HEK293 (cell line): ENCODE data around the gene DENND1A.

Source experiments
- CTCF ChIA-PET: fragments of 350-600 bp; formaldehyde crosslinking; extraction: SDS; loops from one replicate; lab custom pipeline; 2021; ENCODE audit warnings: antibody characterized with exemption; lab: Yijun Ruan, JAX
- POLR2A ChIA-PET: fragments of 300-600 bp; formaldehyde crosslinking; extraction: SDS; loops from one replicate; lab custom pipeline; 2020; ENCODE audit warnings: antibody characterized with exemption, inconsistent platforms; lab: Yijun Ruan, JAX
- H3K27ac ChIP-seq: fragments of 200-500 bp; sonication (Bioruptor generic); 2 replicates; pipeline ENCODE4 v1.5.1; 2014; ENCODE audit warnings: low read depth, low read length, control low read depth, inconsistent platforms; ENCODE audit errors: extremely low read depth
- H3K36me3 ChIP-seq, 2 experiments: fragments of 200-500 bp in 1 of 2; sonication (Bioruptor generic) in 1 of 2; 1 replicate in 1 of 2; 2 replicates in 1 of 2; pipeline ENCODE4 v1.5.1; 2014 to 2017; ENCODE audit warnings: inconsistent platforms in 2 of 2, low read length in 2 of 2; ENCODE audit not compliant: control insufficient read depth in 2 of 2, insufficient read depth in 1 of 2
- H3K4me1 ChIP-seq: fragments of 200-500 bp; sonication (Bioruptor generic); 2 replicates; pipeline ENCODE4 v1.5.1; 2014; ENCODE audit warnings: mild to moderate bottlenecking, low read length, inconsistent platforms; ENCODE audit not compliant: control insufficient read depth, insufficient read depth
- H3K4me3 ChIP-seq: 2 replicates; pipeline ENCODE4 v1.5.1; 2011; ENCODE audit warnings: low read depth, mild to moderate bottlenecking, control low read depth, low read length, moderate library complexity
- H3K9me3 ChIP-seq: fragments of 200-500 bp; sonication (Bioruptor generic); 2 replicates; pipeline ENCODE4 v1.5.1; 2014; ENCODE audit warnings: low read depth, low read length, inconsistent platforms; ENCODE audit not compliant: control insufficient read depth, insufficient read depth
- GLIS1 ChIP-seq: fragments of 450-650 bp; formaldehyde crosslinking; IDR thresholded peaks from 2 replicates; pipeline ENCODE4 v1.5.1; 2016; ENCODE audit warnings: missing biosample characterization, missing genetic modification characterization
- IKZF3 ChIP-seq: fragments of 450-650 bp; IDR thresholded peaks from 2 replicates; pipeline ENCODE4 v1.5.0; 2018; ENCODE audit warnings: missing biosample characterization, mild to moderate bottlenecking, missing genetic modification characterization, moderate library complexity
- MYNN ChIP-seq: fragments of 450-650 bp; formaldehyde crosslinking; IDR thresholded peaks from 2 replicates; pipeline ENCODE4 v1.5.1; 2016; ENCODE audit warnings: missing biosample characterization, missing genetic modification characterization, borderline replicate concordance
- SP7 ChIP-seq: fragments of 450-650 bp; formaldehyde crosslinking; IDR thresholded peaks from 2 replicates; pipeline ENCODE4 v1.5.1; 2016; ENCODE audit warnings: missing biosample characterization, missing genetic modification characterization
- YY1 ChIP-seq: fragments of 450-650 bp; formaldehyde crosslinking; IDR thresholded peaks from 2 replicates; pipeline ENCODE4 v1.5.1; 2018; ENCODE audit warnings: missing biosample characterization, missing genetic modification characterization
- ZBTB17 ChIP-seq: fragments of 450-650 bp; formaldehyde crosslinking; IDR thresholded peaks from 2 replicates; pipeline ENCODE4 v1.5.1; 2016; ENCODE audit warnings: missing biosample characterization, missing genetic modification characterization
- ZNF248 ChIP-seq: fragments of 450-650 bp; formaldehyde crosslinking; IDR thresholded peaks from 2 replicates; pipeline ENCODE4 v1.5.1; 2017; ENCODE audit warnings: missing biosample characterization, missing genetic modification characterization
- ZNF426 ChIP-seq: fragments of 450-650 bp; formaldehyde crosslinking; IDR thresholded peaks from 2 replicates; pipeline ENCODE4 v1.5.1; 2017; ENCODE audit warnings: missing biosample characterization, missing genetic modification characterization, mild to moderate bottlenecking, inconsistent platforms, moderate library complexity
- TF ChIP-seq, protein P1 (sequence below): fragments of 450-650 bp; formaldehyde crosslinking; IDR thresholded peaks from 2 replicates; pipeline ENCODE4 v1.5.1; 2016; ENCODE audit warnings: missing biosample characterization, missing genetic modification characterization
- TF ChIP-seq, protein P2 (sequence below): IDR thresholded peaks from 2 replicates; pipeline ENCODE4 v1.6.1; 2011; ENCODE audit warnings: mild to moderate bottlenecking, low read depth, low read length, borderline replicate concordance
- TF ChIP-seq, protein P3 (sequence below): fragments of 450-650 bp; formaldehyde crosslinking; IDR thresholded peaks from 2 replicates; pipeline ENCODE4 v1.5.1; 2016; ENCODE audit warnings: missing biosample characterization, missing genetic modification characterization
- TF ChIP-seq, protein P4 (sequence below): fragments of 450-650 bp; formaldehyde crosslinking; IDR thresholded peaks from 2 replicates; pipeline ENCODE4 v1.5.1; 2016; ENCODE audit warnings: missing biosample characterization, missing genetic modification characterization

Gene DENND1A

DNA sequence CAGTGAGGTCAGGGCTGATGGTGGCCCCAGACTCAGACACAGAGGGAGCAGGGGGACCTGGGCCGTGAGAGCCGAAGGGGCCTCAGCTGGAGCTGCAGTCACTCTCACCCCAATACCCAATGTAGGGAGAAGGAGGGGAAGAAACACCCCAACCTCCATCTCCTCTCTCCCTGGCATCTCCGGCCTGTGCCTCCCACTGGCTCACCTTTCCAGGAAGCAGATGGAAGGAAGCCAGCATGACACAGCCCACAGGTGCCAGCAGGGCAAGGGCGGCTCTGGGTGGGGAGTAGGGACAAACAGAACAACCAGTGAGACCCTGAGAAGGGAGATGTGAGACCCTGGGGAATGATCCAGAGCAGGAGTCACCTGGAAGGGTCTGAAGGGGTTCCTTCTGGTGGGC, 576.9 kb downstream of the DENND1A start (continued):
- TF ChIP-seq, protein P1, sequence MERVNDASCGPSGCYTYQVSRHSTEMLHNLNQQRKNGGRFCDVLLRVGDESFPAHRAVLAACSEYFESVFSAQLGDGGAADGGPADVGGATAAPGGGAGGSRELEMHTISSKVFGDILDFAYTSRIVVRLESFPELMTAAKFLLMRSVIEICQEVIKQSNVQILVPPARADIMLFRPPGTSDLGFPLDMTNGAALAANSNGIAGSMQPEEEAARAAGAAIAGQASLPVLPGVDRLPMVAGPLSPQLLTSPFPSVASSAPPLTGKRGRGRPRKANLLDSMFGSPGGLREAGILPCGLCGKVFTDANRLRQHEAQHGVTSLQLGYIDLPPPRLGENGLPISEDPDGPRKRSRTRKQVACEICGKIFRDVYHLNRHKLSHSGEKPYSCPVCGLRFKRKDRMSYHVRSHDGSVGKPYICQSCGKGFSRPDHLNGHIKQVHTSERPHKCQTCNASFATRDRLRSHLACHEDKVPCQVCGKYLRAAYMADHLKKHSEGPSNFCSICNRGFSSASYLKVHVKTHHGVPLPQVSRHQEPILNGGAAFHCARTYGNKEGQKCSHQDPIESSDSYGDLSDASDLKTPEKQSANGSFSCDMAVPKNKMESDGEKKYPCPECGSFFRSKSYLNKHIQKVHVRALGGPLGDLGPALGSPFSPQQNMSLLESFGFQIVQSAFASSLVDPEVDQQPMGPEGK (tag by site-specific recombination), result no peak
- no peak for TF ChIP-seq ZNF426 (tag by site-specific recombination)
- TF ChIP-seq, protein P2, sequence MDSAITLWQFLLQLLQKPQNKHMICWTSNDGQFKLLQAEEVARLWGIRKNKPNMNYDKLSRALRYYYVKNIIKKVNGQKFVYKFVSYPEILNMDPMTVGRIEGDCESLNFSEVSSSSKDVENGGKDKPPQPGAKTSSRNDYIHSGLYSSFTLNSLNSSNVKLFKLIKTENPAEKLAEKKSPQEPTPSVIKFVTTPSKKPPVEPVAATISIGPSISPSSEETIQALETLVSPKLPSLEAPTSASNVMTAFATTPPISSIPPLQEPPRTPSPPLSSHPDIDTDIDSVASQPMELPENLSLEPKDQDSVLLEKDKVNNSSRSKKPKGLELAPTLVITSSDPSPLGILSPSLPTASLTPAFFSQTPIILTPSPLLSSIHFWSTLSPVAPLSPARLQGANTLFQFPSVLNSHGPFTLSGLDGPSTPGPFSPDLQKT, result no peak

DNA sequence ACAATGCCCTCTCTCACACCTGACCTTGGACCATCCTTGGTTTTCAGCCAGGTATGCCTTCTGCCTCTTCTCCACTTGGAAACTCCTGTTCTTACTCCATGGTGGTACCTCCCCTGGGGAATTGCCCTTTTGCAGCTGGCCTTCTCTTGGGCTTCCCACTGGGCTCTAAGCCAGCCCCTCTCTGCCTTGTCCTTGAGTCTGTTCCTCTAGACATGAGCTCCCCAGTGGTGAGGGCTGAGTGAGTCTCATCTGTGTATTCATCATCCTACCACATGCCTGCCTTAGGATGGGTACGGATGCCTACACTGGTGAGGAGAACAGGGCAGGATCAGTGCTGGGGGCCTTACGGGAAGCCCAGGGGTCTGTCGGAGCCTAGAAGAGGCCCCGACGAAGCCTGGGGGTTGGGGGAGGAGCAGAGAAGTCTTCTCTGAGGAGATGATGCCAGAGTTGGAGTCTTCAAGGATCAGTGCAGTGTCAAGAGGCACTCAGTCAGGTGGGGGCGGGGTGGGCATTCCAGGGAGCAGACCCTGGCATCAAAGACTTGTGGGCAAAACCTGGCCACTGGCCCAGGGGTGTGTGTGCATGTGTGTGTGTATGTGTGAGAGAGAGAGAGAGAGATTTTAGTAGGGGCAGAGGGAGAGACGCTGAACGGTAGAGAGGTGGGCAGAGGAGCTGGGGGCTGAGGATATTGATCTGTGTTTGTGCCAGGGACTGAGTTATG, 579.2 kb downstream of the DENND1A start:
- CTCF ChIA-PET, result interaction anchor here (0.6 to 4.2 kb wide), 38 partner anchors 9 to 1061 kb away, joined by 3 to 83 read pairs (median 6); no protein-coding TSS in a partner anchor
- Histone ChIP-seq H3K4me1 (no peaks in the 10 kb centered on the region), H3K4me3 (no peak overlapping the region), H3K27ac (no peak overlapping the region), H3K36me3 (no peaks in the 10 kb centered on the region), H3K9me3 (no peaks in the 10 kb centered on the region)
- TF ChIP-seq ZNF248 (tag by site-specific recombination) (no peak), ZBTB17 (tag by site-specific recombination) (peak; percentile 35), GLIS1 (tag by site-specific recombination) (no peak), YY1 (tag by site-specific recombination) (no peak), MYNN (tag by site-specific recombination) (no peak), IKZF3 (tag by site-specific recombination) (no peak), SP7 (tag by site-specific recombination) (no peak)
- TF ChIP-seq, protein P3, sequence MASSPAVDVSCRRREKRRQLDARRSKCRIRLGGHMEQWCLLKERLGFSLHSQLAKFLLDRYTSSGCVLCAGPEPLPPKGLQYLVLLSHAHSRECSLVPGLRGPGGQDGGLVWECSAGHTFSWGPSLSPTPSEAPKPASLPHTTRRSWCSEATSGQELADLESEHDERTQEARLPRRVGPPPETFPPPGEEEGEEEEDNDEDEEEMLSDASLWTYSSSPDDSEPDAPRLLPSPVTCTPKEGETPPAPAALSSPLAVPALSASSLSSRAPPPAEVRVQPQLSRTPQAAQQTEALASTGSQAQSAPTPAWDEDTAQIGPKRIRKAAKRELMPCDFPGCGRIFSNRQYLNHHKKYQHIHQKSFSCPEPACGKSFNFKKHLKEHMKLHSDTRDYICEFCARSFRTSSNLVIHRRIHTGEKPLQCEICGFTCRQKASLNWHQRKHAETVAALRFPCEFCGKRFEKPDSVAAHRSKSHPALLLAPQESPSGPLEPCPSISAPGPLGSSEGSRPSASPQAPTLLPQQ, result no peak
- TF ChIP-seq, protein P4, sequence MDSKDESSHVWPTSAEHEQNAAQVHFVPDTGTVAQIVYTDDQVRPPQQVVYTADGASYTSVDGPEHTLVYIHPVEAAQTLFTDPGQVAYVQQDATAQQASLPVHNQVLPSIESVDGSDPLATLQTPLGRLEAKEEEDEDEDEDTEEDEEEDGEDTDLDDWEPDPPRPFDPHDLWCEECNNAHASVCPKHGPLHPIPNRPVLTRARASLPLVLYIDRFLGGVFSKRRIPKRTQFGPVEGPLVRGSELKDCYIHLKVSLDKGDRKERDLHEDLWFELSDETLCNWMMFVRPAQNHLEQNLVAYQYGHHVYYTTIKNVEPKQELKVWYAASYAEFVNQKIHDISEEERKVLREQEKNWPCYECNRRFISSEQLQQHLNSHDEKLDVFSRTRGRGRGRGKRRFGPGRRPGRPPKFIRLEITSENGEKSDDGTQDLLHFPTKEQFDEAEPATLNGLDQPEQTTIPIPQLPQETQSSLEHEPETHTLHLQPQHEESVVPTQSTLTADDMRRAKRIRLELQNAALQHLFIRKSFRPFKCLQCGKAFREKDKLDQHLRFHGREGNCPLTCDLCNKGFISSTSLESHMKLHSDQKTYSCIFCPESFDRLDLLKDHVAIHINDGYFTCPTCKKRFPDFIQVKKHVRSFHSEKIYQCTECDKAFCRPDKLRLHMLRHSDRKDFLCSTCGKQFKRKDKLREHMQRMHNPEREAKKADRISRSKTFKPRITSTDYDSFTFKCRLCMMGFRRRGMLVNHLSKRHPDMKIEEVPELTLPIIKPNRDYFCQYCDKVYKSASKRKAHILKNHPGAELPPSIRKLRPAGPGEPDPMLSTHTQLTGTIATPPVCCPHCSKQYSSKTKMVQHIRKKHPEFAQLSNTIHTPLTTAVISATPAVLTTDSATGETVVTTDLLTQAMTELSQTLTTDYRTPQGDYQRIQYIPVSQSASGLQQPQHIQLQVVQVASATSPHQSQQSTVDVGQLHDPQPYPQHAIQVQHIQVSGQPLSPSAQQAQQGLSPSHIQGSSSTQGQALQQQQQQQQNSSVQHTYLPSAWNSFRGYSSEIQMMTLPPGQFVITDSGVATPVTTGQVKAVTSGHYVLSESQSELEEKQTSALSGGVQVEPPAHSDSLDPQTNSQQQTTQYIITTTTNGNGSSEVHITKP (tag by site-specific recombination), result 0 out of 2 replicates have a peak, but pooled peaks have one; percentile 28
- POLR2A ChIA-PET, result no interaction called here
